H1 (cell line): Measurements from ENCODE around the gene SYT15. TPM values are rescaled to one million over a fixed set of nuclear protein-coding genes. Genes with fewer than 3 reads are reported as not detected.

Source experiments
- CTCF ChIA-PET: fragments of 300-600 bp; sonication (Branson Sonifier 250); formaldehyde crosslinking; loops from one replicate; lab custom pipeline; 2021; ENCODE audit not compliant: partially characterized antibody; lab: Charles Lee
- POLR2A ChIA-PET: fragments of 300-600 bp; sonication (Branson Sonifier 250); formaldehyde crosslinking; loops from one replicate; lab custom pipeline; 2021; ENCODE audit warnings: inconsistent platforms; ENCODE audit not compliant: partially characterized antibody; lab: Charles Lee
- DNase-seq, 2 experiments: peaks; one replicate each; pipeline versions ENCODE4 v3.0.0 to v3.0.0-alpha.2; 2010 to 2022; ENCODE audit warnings: low spot score in 2 of 2, low read depth in 1 of 2, mixed read lengths in 1 of 2
- FAIRE-seq: peaks from 2 replicates; lab custom pipeline; 2011; peaks lifted over from hg19 to GRCh38; lab: Jason Lieb, UNC
- H2AFZ ChIP-seq: 2 replicates; pipeline ENCODE4 v1.8.1; 2012; ENCODE audit warnings: low read length, inconsistent platforms
- H2AK5ac ChIP-seq: 2 replicates; pipeline ENCODE4 v1.6.1; 2013; ENCODE audit warnings: low read depth, low read length
- H2BK120ac ChIP-seq: replicated peaks from 2 replicates; pipeline ENCODE3; 2013; ENCODE audit warnings: low read depth, low read length, inconsistent platforms
- H2BK12ac ChIP-seq: 2 replicates; pipeline ENCODE4 v1.6.1; 2013; ENCODE audit warnings: low read depth, low read length
- H2BK15ac ChIP-seq: 2 replicates; pipeline ENCODE4 v1.6.1; 2013; ENCODE audit warnings: low read length
- H2BK20ac ChIP-seq: 2 replicates; pipeline ENCODE4 v1.6.1; 2013; ENCODE audit warnings: low read length
- H2BK5ac ChIP-seq: 2 replicates; pipeline ENCODE4 v1.6.1; 2013; ENCODE audit warnings: low read depth, low read length
- H3K14ac ChIP-seq: 2 replicates; pipeline ENCODE4 v1.6.1; 2013; ENCODE audit warnings: inconsistent platforms; ENCODE audit not compliant: insufficient read length
- H3K18ac ChIP-seq: 2 replicates; pipeline ENCODE4 v1.6.1; 2013; ENCODE audit warnings: low read length; ENCODE audit errors: extremely low read depth
- H3K23ac ChIP-seq: 2 replicates; pipeline ENCODE4 v1.6.1; 2013; ENCODE audit warnings: inconsistent platforms; ENCODE audit not compliant: insufficient read length
- H3K23me2 ChIP-seq: 2 replicates; pipeline ENCODE4 v1.6.1; 2013; ENCODE audit warnings: low read depth, low read length
- H3K27ac ChIP-seq: 2 replicates; pipeline ENCODE4 v1.6.1; 2011; ENCODE audit warnings: low read depth, low read length, inconsistent platforms
- H3K27me3 ChIP-seq, 4 experiments: replicated peaks in 1 of 4; 1 replicate in 1 of 4; 2 replicates in 3 of 4; pipeline versions ENCODE4 v1.6.1 to v1.8.1; 2011 to 2013; ENCODE audit warnings: low read length in 3 of 4, mild to moderate bottlenecking in 3 of 4, inconsistent platforms in 2 of 4, mixed read lengths in 2 of 4, moderate library complexity in 1 of 4; ENCODE audit not compliant: control insufficient read depth in 3 of 4, insufficient read depth in 3 of 4; ENCODE audit errors: extremely low read depth in 1 of 4
- H3K36me3 ChIP-seq, 4 experiments: 2 replicates each; pipeline versions ENCODE4 v1.6.1 to v1.8.1; 2011 to 2013; ENCODE audit warnings: mild to moderate bottlenecking in 4 of 4, low read length in 3 of 4, moderate library complexity in 2 of 4, control low read depth in 1 of 4, inconsistent platforms in 1 of 4; ENCODE audit not compliant: insufficient read depth in 4 of 4, control insufficient read depth in 2 of 4
- H3K4ac ChIP-seq: replicated peaks from 2 replicates; pipeline ENCODE3; 2013; ENCODE audit warnings: low read length, low read depth, mixed read lengths, inconsistent platforms; ENCODE audit not compliant: insufficient read length
- H3K4me1 ChIP-seq, 4 experiments: replicated peaks in 1 of 4; 1 replicate in 1 of 4; 2 replicates in 3 of 4; pipeline versions ENCODE4 v1.6.1 to v1.8.1; 2011 to 2013; ENCODE audit warnings: low read length in 3 of 4, inconsistent platforms in 2 of 4, mixed read lengths in 1 of 4; ENCODE audit not compliant: insufficient read depth in 4 of 4, control insufficient read depth in 3 of 4
- H3K4me2 ChIP-seq, 2 experiments: 2 replicates each; pipeline versions ENCODE4 v1.6.1 to v1.8.1; 2011 to 2013; ENCODE audit warnings: low read depth in 2 of 2, low read length in 2 of 2, control low read depth in 1 of 2, inconsistent platforms in 1 of 2, mild to moderate bottlenecking in 1 of 2; ENCODE audit not compliant: insufficient read depth in 1 of 2
- H3K4me3 ChIP-seq, 4 experiments: fragments of 200-600, 300-600 bp in 1 of 4; sonication (generic), shearing (Covaris generic), sonication (Bioruptor Twin) in 1 of 4; 2 replicates each; pipeline versions ENCODE4 v1.5.1 to v1.8.1; 2011 to 2016; ENCODE audit warnings: low read length in 4 of 4, low read depth in 3 of 4, control low read depth in 2 of 4, inconsistent platforms in 2 of 4, mild to moderate bottlenecking in 2 of 4, mixed read lengths in 1 of 4, moderate library complexity in 1 of 4; ENCODE audit not compliant: insufficient read depth in 2 of 4; ENCODE audit errors: extremely low read depth in 1 of 4
- H3K56ac ChIP-seq: replicated peaks from 2 replicates; pipeline ENCODE3; 2013; ENCODE audit warnings: low read depth, mild to moderate bottlenecking, mixed read lengths, low read length, inconsistent platforms; ENCODE audit not compliant: insufficient read length
- H3K79me1 ChIP-seq: 2 replicates; pipeline ENCODE4 v1.6.1; 2013; ENCODE audit warnings: low read depth, low read length, control low read depth
- H3K79me2 ChIP-seq, 2 experiments: 2 replicates each; pipeline versions ENCODE4 v1.6.1 to v1.8.1; 2012 to 2013; ENCODE audit warnings: low read length in 2 of 2, mild to moderate bottlenecking in 2 of 2, inconsistent platforms in 1 of 2; ENCODE audit not compliant: insufficient read depth in 2 of 2, control insufficient read depth in 1 of 2
- H3K9ac ChIP-seq, 4 experiments: replicated peaks in 1 of 4; 1 replicate in 1 of 4; 2 replicates in 3 of 4; pipeline versions ENCODE4 v1.6.1 to v1.8.1; 2011 to 2013; ENCODE audit warnings: low read depth in 3 of 4, low read length in 3 of 4, control low read depth in 2 of 4, mild to moderate bottlenecking in 2 of 4, moderate library complexity in 2 of 4, inconsistent platforms in 1 of 4; ENCODE audit errors: extremely low read depth in 1 of 4
- H3K9me3 ChIP-seq, 2 experiments: 2 replicates each; pipeline versions ENCODE4 v1.6.1 to v1.8.1; 2012 to 2013; ENCODE audit warnings: mild to moderate bottlenecking in 2 of 2, moderate library complexity in 2 of 2, control low read depth in 1 of 2, inconsistent platforms in 1 of 2, low read depth in 1 of 2, low read length in 1 of 2, mixed read lengths in 1 of 2; ENCODE audit not compliant: insufficient read depth in 2 of 2
- H4K20me1 ChIP-seq, 2 experiments: replicated peaks in 1 of 2; 2 replicates each; pipeline versions ENCODE3 to v1.8.1; 2011 to 2013; ENCODE audit warnings: inconsistent platforms in 2 of 2, low read length in 2 of 2, mild to moderate bottlenecking in 1 of 2; ENCODE audit not compliant: insufficient read depth in 2 of 2, control insufficient read depth in 1 of 2
- H4K5ac ChIP-seq: 2 replicates; pipeline ENCODE4 v1.6.1; 2013; ENCODE audit warnings: low read length, low read depth, mixed read lengths, inconsistent platforms; ENCODE audit not compliant: insufficient read length
- H4K8ac ChIP-seq: 2 replicates; pipeline ENCODE4 v1.8.0; 2013; ENCODE audit warnings: mild to moderate bottlenecking, moderate library complexity, low read length, inconsistent platforms; ENCODE audit not compliant: insufficient read depth; ENCODE audit errors: extremely low read depth
- H4K91ac ChIP-seq: replicated peaks from 2 replicates; pipeline ENCODE3; 2013; ENCODE audit warnings: low read length, mixed read lengths, inconsistent platforms; ENCODE audit not compliant: insufficient read length
- BCL11A ChIP-seq, 2 experiments: IDR thresholded peaks; one replicate each; pipeline ENCODE4 v1.6.1; 2011; ENCODE audit warnings: low read depth in 2 of 2, low read length in 2 of 2, mild to moderate bottlenecking in 2 of 2
- CHD2 ChIP-seq: IDR thresholded peaks from 2 replicates; pipeline ENCODE4 v1.6.1; 2012; ENCODE audit warnings: low read length, improper control_type of control experiment
- KDM1A ChIP-seq: fragments of 200-600, 300-600 bp; sonication (generic); IDR thresholded peaks from 2 replicates; pipeline ENCODE4 v1.7.1; 2016; ENCODE audit warnings: mild to moderate bottlenecking, low read length, borderline replicate concordance
- POLR2A ChIP-seq, 2 experiments: IDR thresholded peaks; 1 replicate in 1 of 2; 2 replicates in 1 of 2; pipeline ENCODE4 v1.6.1; 2011; ENCODE audit warnings: low read depth in 2 of 2, low read length in 2 of 2, mild to moderate bottlenecking in 2 of 2; ENCODE audit errors: control extremely low read depth in 1 of 2
- RNF2 ChIP-seq: fragments of 200-900, 300-1000 bp; sonication (generic); IDR thresholded peaks from 2 replicates; pipeline ENCODE4 v1.7.1; 2016; ENCODE audit warnings: borderline replicate concordance, low read depth, mild to moderate bottlenecking, antibody characterized with exemption, low read length; ENCODE audit not compliant: poor library complexity, severe bottlenecking; ENCODE audit errors: missing control alignments
- SUZ12 ChIP-seq: fragments of 200-600 bp; sonication (generic); IDR thresholded peaks from 2 replicates; pipeline ENCODE4 v1.6.1; 2012; ENCODE audit warnings: mild to moderate bottlenecking, inconsistent platforms, low read length, moderate library complexity, mixed read lengths
- TAF1 ChIP-seq: IDR thresholded peaks from 2 replicates; pipeline ENCODE4 v1.6.1; 2011; ENCODE audit warnings: mild to moderate bottlenecking, low read depth, low read length
- TBP ChIP-seq: IDR thresholded peaks from 2 replicates; pipeline ENCODE4 v1.6.1; 2011; ENCODE audit warnings: low read depth, low read length, improper control_type of control experiment
- YY1 ChIP-seq: IDR thresholded peaks from 2 replicates; pipeline ENCODE4 v1.6.1; 2011; ENCODE audit warnings: low read depth, mild to moderate bottlenecking, low read length
- WGBS, 2 experiments: shearing (Covaris generic) in 1 of 2; methylation state at CpG; one replicate each; pipeline versions ENCODE4 v1.1.6 to v1.1.7; 2013 to 2015; ENCODE audit warnings: low lambda C conversion rate in 2 of 2, mixed read lengths in 2 of 2, inconsistent platforms in 1 of 2, low coverage in 1 of 2, missing lambda C conversion rate in 1 of 2; ENCODE audit not compliant: insufficient replicate concordance in 2 of 2, insufficient coverage in 1 of 2, insufficient read length in 1 of 2; ENCODE audit errors: extremely low coverage in 1 of 2, missing lambda C conversion rate in 1 of 2; 5-methylcytosine and 5-hydroxymethylcytosine counted together
- polyA plus RNA-seq, 7 experiments: library from polyadenylated mRNA; depleted of rRNA in 3 of 7; stranded (reverse) in 5 of 7; unstranded in 2 of 7; fragments of >200 nt in 5 of 7; fragments of 200-250 nt in 2 of 7; gene quantifications; 1 replicate in 5 of 7; 2 replicates in 1 of 7; 4 replicates in 1 of 7; pipeline versions ENCODE4 v1.2.1 to v1.2.3, GENCODE V29; 2011 to 2013; ENCODE audit warnings: missing spikeins in 2 of 7, mixed read lengths in 2 of 7
- total RNA-seq: library from RNA; stranded (reverse); fragmentation: NEBNext Ultra II Directional; extraction: Animal tissue kit (Norgen Biotek cat#: 25700); gene quantifications from 2 replicates; pipeline ENCODE4 v1.2.1, GENCODE V29; 2021

The SYT15 gene
- total and polyA plus RNA-seq, 2 of the 8 experiments (the other 6 are each of a cell fraction or from before 2014, with no cell fraction given): 0.39 to 0.61 TPM

- peak overlapping the region; percentile 2 to 10; a peak in 1 of 4 replicates for H3K4me2 ChIP-seq
- DNase-seq: no peak
- CTCF ChIA-PET: interaction anchor here (0.7 to 6.5 kb wide), 5 partner anchors 9 to 19 kb away, joined by 3 to 46 read pairs (median 5); no protein-coding TSS in a partner anchor
These were observed 42.1 kb upstream of the SYT15 start for GRCh38 chr10:46536781-46537180.

More at GRCh38 chr10:46536781-46537180, 42.1 kb upstream of the SYT15 start:
- no peak for FAIRE-seq
- no peak overlapping the region for H3K18ac ChIP-seq
- POLR2A ChIA-PET: interaction anchor here (0.7 to 1.6 kb wide), 5 partner anchors 9 to 20 kb away, joined by 3 to 5 read pairs (median 3); partner anchors contain the start of gene GPRIN2
- no peak overlapping the region for H2BK5ac ChIP-seq
- peaks cover 0 to 2% of the 10 kb centered on the region in 2 experiments for H4K20me1 ChIP-seq
- no peak overlapping the region for H3K56ac ChIP-seq
- peaks cover 7 to 12% (median 8%) of the 10 kb centered on the region in 4 experiments for H3K4me1 ChIP-seq
- no peak overlapping the region for H2BK20ac ChIP-seq
- peak overlapping the region; percentile 37; the same call in 1 of the 2 replicates for H4K8ac ChIP-seq
- peak overlapping the region; percentile 0; the same call in 1 of the 2 replicates for H2BK15ac ChIP-seq
- H2AFZ ChIP-seq: 0 out of 2 replicates have a peak overlapping the region, but pooled peaks have one; percentile 3
- H4K91ac ChIP-seq: peak overlapping the region; percentile 0
- TF ChIP-seq BCL11A (IDR thresholded peaks at IDR 0.05; ENCODE audit: low read depth in 2 of 2, low read length in 2 of 2) (no peak), TBP (no peak), TAF1 (no peak), SUZ12 (no peak), CHD2 (no peak), RNF2 (no peak), POLR2A (IDR thresholded peaks at IDR 0.05; ENCODE audit: control extremely low read depth in 1 of 2, low read depth in 2 of 2, low read length in 2 of 2) (no peak), YY1 (peak; percentile 96), KDM1A (no peak)
- no peaks in the 10 kb centered on the region for H3K9me3 ChIP-seq
- H3K23me2 ChIP-seq: peaks cover 2% of the 10 kb centered on the region; the same call in 1 of the 2 replicates
- no peak overlapping the region for H3K27ac ChIP-seq
- H4K5ac ChIP-seq: no peak overlapping the region
- H3K36me3 ChIP-seq: no peaks in the 10 kb centered on the region
- no peak overlapping the region for H3K9ac ChIP-seq
- H3K4me3 ChIP-seq: no peak overlapping the region
- peaks cover 0 to 6% (median 1%) of the 10 kb centered on the region in 4 experiments; a peak in 4 of 7 replicates for H3K27me3 ChIP-seq
- 0 out of 2 replicates have a peak overlapping the region, but pooled peaks have one; percentile 1 for H2BK12ac ChIP-seq
- peak overlapping the region; percentile 10 for H3K4ac ChIP-seq
- 88% methylated on average over 5 of the region's 5 CpGs; no CpG with 5 or more reads in 1 of the 2 experiments for WGBS, 2 experiments
- H2BK120ac ChIP-seq: no peak overlapping the region
- no peaks in the 10 kb centered on the region for H3K79me1 ChIP-seq
- H3K14ac ChIP-seq: no peak overlapping the region
- H2AK5ac ChIP-seq: no peak overlapping the region
- H3K79me2 ChIP-seq: no peaks in the 10 kb centered on the region
- H3K23ac ChIP-seq: no peak overlapping the region
